Upper lobe of left lung (tissue), 4 donors: ENCODE data around the gene ARID1B.

Experiments
- POLR2A ChIP-seq, 4 donors: fragments of 450-650 bp; IDR thresholded peaks; one replicate each; pipeline ENCODE4 v1.5.1; 2016 to 2017; ENCODE audit warnings: antibody characterized with exemption in 4 of 4, mild to moderate bottlenecking in 2 of 4
- TF ChIP-seq, protein P1 (sequence below), 6 experiments: fragments of 450-650 bp in 4 of 6; fragments of 200-600 bp in 2 of 6; sonication (generic) in 2 of 6; IDR thresholded peaks; one replicate each; pipeline ENCODE4 v1.5.1; 2016 to 2019; ENCODE audit warnings: antibody characterized with exemption in 6 of 6

DNA sequence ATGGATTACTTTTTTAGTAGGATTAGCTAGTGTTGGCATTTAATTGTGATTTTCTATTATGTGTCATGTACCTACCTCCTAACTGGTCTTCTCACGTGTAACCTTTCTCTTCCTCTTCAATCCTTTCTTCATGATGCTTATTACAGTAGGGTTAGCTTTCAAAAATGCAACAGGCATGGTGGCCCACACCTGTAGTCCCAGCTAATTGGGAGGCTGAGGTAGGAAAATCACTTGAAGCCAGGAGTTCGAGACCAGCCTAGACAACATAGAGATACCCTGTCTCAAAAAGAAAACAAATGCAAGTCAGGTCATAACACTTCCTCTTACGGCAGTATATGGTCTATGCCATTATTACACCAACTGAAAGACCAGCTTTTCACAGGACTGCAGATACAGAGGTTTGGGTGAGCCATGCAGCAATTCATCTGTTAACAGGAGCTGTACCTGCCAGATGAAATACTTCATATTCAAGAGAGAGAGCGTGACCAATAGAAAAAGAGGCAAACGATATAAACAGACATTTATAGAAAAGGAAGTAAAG lies 351.1 kb downstream of the ARID1B start:
- no peak for TF ChIP-seq POLR2A (IDR thresholded peaks at IDR 0.05)
- TF ChIP-seq, protein P1, sequence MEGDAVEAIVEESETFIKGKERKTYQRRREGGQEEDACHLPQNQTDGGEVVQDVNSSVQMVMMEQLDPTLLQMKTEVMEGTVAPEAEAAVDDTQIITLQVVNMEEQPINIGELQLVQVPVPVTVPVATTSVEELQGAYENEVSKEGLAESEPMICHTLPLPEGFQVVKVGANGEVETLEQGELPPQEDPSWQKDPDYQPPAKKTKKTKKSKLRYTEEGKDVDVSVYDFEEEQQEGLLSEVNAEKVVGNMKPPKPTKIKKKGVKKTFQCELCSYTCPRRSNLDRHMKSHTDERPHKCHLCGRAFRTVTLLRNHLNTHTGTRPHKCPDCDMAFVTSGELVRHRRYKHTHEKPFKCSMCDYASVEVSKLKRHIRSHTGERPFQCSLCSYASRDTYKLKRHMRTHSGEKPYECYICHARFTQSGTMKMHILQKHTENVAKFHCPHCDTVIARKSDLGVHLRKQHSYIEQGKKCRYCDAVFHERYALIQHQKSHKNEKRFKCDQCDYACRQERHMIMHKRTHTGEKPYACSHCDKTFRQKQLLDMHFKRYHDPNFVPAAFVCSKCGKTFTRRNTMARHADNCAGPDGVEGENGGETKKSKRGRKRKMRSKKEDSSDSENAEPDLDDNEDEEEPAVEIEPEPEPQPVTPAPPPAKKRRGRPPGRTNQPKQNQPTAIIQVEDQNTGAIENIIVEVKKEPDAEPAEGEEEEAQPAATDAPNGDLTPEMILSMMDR (IDR thresholded peaks at IDR 0.05), result no peak
